Hepatocyte (in vitro differentiated cells): Measurements from ENCODE around the gene SDC3.

Experiments used
- EZH2 ChIP-seq: fragments of 200-600 bp; sonication (generic); IDR thresholded peaks from 2 replicates; pipeline ENCODE4 v1.6.1; 2016; ENCODE audit warnings: antibody characterized with exemption, mild to moderate bottlenecking, borderline replicate concordance
- TF ChIP-seq, protein P1 (sequence below): fragments of 200-600 bp; sonication (generic); IDR thresholded peaks from 2 replicates; pipeline ENCODE4 v1.5.1; 2016; ENCODE audit warnings: antibody characterized with exemption, mild to moderate bottlenecking; ENCODE audit not compliant: poor library complexity

DNA sequence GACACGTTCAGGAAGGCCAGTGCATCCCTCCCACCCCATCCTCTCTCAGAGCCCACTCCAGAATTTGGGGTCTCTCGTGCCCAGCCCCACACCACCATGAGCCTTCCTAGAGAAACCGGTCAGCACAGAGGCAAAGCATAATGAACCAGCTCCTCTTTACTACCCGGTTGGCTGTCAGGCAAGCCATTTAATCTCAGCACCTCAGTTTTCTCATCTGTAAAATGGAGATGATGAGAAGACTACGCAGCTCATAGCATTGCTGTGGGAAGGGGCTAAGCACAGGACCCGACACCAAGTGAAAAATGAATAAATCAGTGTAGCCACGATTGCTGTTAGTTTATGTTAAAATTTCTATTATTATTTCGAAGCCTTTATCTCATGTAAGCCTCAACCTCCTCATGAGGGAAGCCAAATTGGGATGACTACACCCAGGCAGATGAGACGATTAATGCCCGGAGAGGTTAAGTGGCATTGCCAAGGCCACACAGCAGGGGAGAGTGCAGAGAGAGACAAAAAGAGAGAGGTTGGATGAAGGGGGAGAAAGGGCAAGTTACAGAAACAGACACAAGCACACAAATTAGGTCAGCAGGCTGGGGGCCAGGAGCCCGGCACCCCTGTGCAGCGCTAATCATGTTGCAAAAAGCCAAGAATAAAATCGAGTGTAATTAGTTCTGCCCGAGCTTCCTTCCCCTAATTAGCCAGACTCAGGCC lies 25.7 kb downstream of the SDC3 start:
- TF ChIP-seq, protein P1, sequence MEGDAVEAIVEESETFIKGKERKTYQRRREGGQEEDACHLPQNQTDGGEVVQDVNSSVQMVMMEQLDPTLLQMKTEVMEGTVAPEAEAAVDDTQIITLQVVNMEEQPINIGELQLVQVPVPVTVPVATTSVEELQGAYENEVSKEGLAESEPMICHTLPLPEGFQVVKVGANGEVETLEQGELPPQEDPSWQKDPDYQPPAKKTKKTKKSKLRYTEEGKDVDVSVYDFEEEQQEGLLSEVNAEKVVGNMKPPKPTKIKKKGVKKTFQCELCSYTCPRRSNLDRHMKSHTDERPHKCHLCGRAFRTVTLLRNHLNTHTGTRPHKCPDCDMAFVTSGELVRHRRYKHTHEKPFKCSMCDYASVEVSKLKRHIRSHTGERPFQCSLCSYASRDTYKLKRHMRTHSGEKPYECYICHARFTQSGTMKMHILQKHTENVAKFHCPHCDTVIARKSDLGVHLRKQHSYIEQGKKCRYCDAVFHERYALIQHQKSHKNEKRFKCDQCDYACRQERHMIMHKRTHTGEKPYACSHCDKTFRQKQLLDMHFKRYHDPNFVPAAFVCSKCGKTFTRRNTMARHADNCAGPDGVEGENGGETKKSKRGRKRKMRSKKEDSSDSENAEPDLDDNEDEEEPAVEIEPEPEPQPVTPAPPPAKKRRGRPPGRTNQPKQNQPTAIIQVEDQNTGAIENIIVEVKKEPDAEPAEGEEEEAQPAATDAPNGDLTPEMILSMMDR = no peak
- TF ChIP-seq EZH2 = no peak
